ENCODE measurements around the gene THBS2. TPM values are rescaled to one million over a fixed set of nuclear protein-coding genes. Genes with fewer than 3 reads are reported as not detected.

THBS2 gene
- total and polyA plus RNA-seq, 4 donors = 5.5 to 35.4 (median 24.1) TPM

- H3K36me3 ChIP-seq (ENCODE audit: control insufficient read depth in 4 of 4, insufficient read depth in 4 of 4, low read length in 4 of 4) = no peaks in the 10 kb centered on the region
- TF ChIP-seq, protein P1, sequence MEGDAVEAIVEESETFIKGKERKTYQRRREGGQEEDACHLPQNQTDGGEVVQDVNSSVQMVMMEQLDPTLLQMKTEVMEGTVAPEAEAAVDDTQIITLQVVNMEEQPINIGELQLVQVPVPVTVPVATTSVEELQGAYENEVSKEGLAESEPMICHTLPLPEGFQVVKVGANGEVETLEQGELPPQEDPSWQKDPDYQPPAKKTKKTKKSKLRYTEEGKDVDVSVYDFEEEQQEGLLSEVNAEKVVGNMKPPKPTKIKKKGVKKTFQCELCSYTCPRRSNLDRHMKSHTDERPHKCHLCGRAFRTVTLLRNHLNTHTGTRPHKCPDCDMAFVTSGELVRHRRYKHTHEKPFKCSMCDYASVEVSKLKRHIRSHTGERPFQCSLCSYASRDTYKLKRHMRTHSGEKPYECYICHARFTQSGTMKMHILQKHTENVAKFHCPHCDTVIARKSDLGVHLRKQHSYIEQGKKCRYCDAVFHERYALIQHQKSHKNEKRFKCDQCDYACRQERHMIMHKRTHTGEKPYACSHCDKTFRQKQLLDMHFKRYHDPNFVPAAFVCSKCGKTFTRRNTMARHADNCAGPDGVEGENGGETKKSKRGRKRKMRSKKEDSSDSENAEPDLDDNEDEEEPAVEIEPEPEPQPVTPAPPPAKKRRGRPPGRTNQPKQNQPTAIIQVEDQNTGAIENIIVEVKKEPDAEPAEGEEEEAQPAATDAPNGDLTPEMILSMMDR (IDR thresholded peaks at IDR 0.05; ENCODE audit: control extremely low read depth, extremely low read depth) = no peak
- WGBS, 2 donors = 93 to 94% methylated on average over 26 of the region's 26 CpGs
- DNase-seq (no peak), ATAC-seq (ENCODE audit: insufficient read depth, low FRiP score) (no peak)
- no peak overlapping the region for H3K27ac ChIP-seq (ENCODE audit: low read depth in 1 of 2, low read length in 1 of 2)
- H3K9me3 ChIP-seq (ENCODE audit: control insufficient read depth in 4 of 4, insufficient read depth in 3 of 4, low read length in 3 of 4) = no peaks in the 10 kb centered on the region
- H3K27me3 ChIP-seq (ENCODE audit: control insufficient read depth in 3 of 3, insufficient read depth in 3 of 3, low read length in 2 of 3) = no peaks in the 10 kb centered on the region
- H3K4me1 ChIP-seq (ENCODE audit: control insufficient read depth in 5 of 5, insufficient read depth in 5 of 5, low read length in 5 of 5) = peaks cover 0 to 8% (median 2%) of the 10 kb centered on the region in 5 donors
- H3K9ac ChIP-seq (ENCODE audit: insufficient read depth in 1 of 2, low read length in 2 of 2) = no peak overlapping the region
- H3K4me3 ChIP-seq = no peak overlapping the region
These were observed 67.8 kb downstream of the THBS2 start for GRCh38 chr6:169185692-169186485.

DNA sequence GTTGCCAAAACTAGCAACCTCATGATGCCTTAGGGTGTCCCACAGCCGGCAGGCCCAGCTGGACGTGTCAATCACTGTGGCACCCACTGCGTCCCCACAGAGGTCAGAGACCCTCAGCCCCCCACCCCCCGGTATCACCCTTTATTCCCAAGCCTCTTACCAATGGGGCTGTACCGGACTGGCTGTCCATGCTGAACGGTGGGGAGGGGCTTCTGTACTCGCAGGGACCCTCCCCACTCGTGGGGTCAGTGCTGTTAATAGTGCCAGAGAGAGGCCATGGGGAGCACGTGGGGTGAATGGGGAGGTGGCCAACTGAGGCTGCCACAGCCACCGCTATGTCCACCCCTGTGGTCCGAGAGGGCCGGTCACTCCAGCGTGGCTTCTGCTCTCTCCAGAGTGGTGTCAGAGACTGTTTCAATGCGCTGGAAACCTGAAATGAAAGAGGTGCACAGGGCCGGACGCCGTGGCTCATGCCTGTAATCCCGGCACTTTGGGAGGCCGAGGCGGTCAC, 68.6 kb downstream of the THBS2 start:
- no peak for DNase-seq
- H3K9me3 ChIP-seq (ENCODE audit: control insufficient read depth in 4 of 4, insufficient read depth in 3 of 4, low read length in 3 of 4) = peaks cover 0 to 4% (median 0%) of the 10 kb centered on the region in 4 donors
- ATAC-seq (ENCODE audit: insufficient read depth, low FRiP score) = no peak
- no peak overlapping the region for H3K27ac ChIP-seq (ENCODE audit: low read depth in 1 of 2, low read length in 1 of 2)
- no peaks in the 10 kb centered on the region for H3K36me3 ChIP-seq (ENCODE audit: control insufficient read depth in 4 of 4, insufficient read depth in 4 of 4, low read length in 4 of 4)
- no peak overlapping the region for H3K4me3 ChIP-seq
- H3K9ac ChIP-seq (ENCODE audit: insufficient read depth in 1 of 2, low read length in 2 of 2) = no peak overlapping the region
- TF ChIP-seq, protein P1 (IDR thresholded peaks at IDR 0.05; ENCODE audit: control extremely low read depth, extremely low read depth) = no peak
- no peaks in the 10 kb centered on the region for H3K27me3 ChIP-seq (ENCODE audit: control insufficient read depth in 3 of 3, insufficient read depth in 3 of 3, low read length in 2 of 3)
- WGBS, 2 donors = 89 to 90% methylated on average over 20 of the region's 20 CpGs
- H3K4me1 ChIP-seq (ENCODE audit: control insufficient read depth in 5 of 5, insufficient read depth in 5 of 5, low read length in 5 of 5) = peaks cover 0 to 5% (median 0%) of the 10 kb centered on the region in 5 donors

- H3K27me3 ChIP-seq (ENCODE audit: control insufficient read depth in 3 of 3, insufficient read depth in 3 of 3, low read length in 2 of 3) = no peaks in the 10 kb centered on the region
- H3K36me3 ChIP-seq (ENCODE audit: control insufficient read depth in 4 of 4, insufficient read depth in 4 of 4, low read length in 4 of 4) = no peaks in the 10 kb centered on the region
- peaks cover 0 to 5% (median 0%) of the 10 kb centered on the region in 5 donors for H3K4me1 ChIP-seq (ENCODE audit: control insufficient read depth in 5 of 5, insufficient read depth in 5 of 5, low read length in 5 of 5)
- TF ChIP-seq, protein P1 (IDR thresholded peaks at IDR 0.05; ENCODE audit: control extremely low read depth, extremely low read depth) = no peak
- peaks cover 0 to 6% (median 0%) of the 10 kb centered on the region in 4 donors for H3K9me3 ChIP-seq (ENCODE audit: control insufficient read depth in 4 of 4, insufficient read depth in 3 of 4, low read length in 3 of 4)
- WGBS, 2 donors = 95% methylated on average over 3 of the region's 3 CpGs
- ATAC-seq (ENCODE audit: insufficient read depth, low FRiP score) = no peak
- H3K9ac ChIP-seq (ENCODE audit: insufficient read depth in 1 of 2, low read length in 2 of 2) = no peak overlapping the region
- no peak overlapping the region for H3K4me3 ChIP-seq
- H3K27ac ChIP-seq (ENCODE audit: low read depth in 1 of 2, low read length in 1 of 2) = no peak overlapping the region
- DNase-seq = no peak
These were observed 69.2 kb downstream of the THBS2 start for GRCh38 chr6:169184419-169184818.

All from lung (tissue), 12 donors.